ENCODE results near the gene WDR86.

The WDR86 gene

GRCh38 chr7:151440799-151441445, 31.1 kb upstream of the WDR86 start:
- DNase-seq (ENCODE audit: low read depth in 2 of 3, low spot score in 2 of 3) = no peak

DNA sequence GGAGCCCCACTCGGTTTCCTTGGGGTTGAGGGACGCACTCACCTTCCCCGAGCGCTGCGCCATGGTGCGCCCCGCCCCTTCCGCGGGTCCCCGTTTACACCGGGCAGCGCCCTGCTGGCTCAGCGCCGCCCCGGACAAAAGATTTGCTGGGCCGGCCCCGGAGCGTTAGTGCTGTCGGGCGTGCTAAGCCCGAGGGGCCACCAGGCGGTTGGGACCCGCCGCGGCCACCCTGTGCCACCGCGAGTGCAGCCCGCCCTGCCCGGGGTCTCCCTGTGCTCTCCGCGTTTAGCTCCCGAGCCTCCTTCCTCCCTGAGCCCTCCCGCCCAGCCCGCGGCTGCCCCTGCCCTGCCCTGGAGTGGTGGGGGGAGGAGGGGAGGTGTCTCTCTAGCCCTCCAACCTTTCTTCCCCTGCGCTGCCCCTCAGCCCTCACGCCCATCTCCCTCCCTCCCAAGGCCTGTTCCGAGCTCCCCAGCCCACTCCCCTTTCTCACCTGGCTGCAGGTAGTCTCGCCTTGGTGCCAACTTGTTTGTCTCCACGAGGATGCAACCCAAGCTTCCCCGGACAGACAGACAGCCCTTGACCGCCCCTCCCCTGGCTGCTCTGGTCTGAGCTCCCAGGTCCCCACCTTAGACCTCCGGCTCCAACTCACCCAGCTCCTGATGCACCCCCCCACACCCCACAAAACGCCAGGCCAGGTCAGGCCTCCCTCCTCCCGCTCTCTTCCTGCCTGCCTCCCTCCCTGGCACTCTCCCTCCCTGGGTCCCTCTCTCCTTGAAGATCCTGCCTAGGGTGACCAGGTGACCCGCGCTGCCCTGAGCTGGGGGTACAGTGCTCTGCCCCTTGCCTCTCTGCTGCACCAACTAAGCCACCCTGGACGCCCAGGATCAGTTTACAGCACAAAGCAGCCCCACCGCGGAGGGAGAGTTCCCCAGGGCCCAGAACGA, 30.3 kb upstream of the WDR86 start, which contains the start of gene CRYGN:
CRYGN (minus strand) TSS at position 287 of the 944 bp plus-strand sequence; CDS start at position 63, 224 bp downstream.
- DNase-seq (ENCODE audit: low read depth in 2 of 3, low spot score in 2 of 3) = no peak

- no peak for DNase-seq (ENCODE audit: low read depth in 2 of 3, low spot score in 2 of 3)
Measured at GRCh38 chr7:151438864-151439601, 29.2 kb upstream of the WDR86 start.

DNA sequence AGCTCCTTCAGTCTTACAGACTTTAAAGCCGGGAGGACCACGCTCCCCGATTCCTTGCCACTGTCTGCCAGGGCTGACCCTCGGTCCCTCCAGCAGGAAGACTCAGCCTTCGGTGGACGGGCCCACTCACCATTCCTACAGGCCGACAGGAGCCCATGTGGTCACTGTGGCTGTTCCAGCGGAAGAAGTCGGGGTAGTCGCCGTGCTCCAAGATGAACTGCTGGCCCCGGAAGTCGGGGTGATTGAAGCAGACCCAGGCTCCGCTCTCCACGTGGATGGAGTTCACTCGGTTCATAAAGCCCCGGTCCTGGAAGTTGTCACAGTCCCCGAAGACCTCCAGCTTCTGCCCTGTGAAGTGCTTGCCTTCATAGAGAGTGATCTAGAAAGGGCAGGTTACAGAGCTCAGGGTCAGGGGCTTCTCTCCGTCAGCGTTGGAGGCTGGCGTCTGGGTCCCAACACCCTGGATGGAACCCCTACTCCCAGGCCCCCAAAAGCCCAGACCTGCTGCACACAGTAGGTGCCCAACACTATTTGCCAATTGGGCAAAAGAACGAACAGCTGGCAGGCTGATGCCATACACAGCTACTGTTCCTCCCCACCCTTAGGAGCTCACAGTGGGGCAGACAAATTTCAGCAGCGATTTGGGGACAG, 28.2 kb upstream of the WDR86 start:
- no peak for DNase-seq (ENCODE audit: low read depth in 2 of 3, low spot score in 2 of 3)

- DNase-seq (ENCODE audit: low read depth in 2 of 3, low spot score in 2 of 3) = no peak
Measured at GRCh38 chr7:151437159-151437553, 27.3 kb upstream of the WDR86 start.

DNA sequence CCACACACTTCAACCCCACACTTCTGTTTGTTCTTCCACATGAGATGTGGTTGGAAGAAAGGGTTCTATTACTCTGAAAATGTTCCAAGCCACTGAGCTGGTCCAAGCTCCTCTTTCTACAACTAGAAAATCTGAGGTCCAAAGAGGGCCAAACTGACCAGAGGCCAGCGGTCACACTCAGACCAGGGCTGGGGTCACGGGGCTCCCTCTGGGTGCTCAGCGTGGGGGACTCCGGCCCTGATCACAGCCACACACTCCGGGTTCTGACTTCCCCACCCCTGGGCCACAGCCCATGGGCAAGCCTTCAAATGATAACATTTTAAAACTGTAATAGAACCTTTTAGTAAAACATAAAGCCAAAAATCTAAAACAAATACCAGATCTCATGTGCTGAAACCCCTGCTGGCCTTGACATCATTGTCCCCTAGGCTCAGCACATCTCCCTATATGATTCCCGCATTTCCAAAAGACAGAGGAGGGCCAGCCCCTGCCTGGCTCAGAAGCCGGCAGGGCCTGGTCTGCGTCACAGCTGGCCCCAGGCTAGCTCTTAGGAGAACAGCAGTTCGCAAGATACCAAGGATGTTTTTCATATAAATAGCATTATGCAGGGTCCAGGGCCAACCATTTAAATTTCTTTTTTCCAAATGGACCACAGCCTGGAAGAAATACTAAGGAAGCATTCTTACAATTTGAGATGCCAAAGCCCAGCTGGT, 26.8 kb upstream of the WDR86 start:
- DNase-seq (ENCODE audit: low read depth in 2 of 3, low spot score in 2 of 3) = no peak

DNA sequence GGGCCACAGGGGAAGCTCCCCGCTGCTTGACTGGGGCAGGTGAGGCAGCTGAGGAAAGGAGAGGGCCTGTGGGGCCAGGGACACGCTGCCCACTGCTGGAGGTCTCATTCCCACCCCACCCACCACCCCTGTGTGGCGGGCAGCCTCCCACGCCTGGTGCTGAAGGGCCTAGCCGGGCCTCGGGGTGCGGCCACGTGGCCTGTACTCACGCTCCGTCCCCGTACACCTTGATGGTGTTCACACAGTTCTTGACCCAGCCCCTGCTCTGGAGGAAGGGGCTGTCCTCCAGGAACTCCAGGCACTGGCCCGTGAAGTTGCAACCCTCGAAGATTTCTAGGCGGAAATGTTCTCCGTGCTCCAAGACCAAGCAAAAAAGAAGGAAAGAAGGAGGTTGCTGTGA, 26.1 kb upstream of the WDR86 start:
- DNase-seq (ENCODE audit: low read depth in 2 of 3, low spot score in 2 of 3) = no peak

DNA sequence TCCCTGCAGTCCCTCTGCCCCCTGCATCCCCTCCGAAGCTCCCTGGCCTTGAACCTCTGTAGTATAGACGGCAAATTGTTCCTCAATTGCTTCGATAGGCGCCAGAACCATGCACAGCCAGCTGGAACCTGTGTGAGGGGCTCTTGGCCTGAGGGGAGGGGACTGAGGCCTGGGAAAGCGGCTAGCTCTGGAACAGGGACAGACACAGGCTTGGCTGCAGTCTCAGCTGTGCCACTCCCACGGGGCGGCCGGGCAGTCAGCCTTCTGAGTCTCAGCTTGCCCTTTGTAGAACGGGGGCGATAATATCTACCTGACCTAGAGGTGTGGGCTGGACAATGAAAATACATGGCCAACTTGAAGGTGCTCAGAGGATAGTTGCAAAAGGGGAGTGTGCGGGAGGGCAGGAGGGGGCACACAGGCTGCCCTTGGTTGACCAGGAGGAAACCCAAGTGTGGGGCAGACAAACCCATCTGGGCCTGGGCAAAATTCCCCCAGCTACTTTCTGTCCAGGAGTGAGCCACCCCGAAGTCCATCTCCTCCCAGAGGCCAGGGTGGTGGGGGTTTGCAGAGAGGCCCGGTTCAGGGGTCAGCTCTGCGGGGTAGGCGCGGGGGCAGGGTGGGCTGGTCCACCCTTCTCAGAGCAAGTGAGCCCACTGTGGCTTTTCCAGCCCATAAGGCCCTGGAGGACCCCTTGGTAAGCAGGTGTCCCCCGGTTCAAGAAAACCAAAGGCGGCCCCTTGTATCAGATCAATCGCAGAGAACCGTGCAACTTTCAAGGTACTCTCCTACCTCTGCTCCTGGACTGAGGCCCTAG, 25.5 kb upstream of the WDR86 start:
- DNase-seq (ENCODE audit: low read depth in 2 of 3, low spot score in 2 of 3) = no peak

DNA sequence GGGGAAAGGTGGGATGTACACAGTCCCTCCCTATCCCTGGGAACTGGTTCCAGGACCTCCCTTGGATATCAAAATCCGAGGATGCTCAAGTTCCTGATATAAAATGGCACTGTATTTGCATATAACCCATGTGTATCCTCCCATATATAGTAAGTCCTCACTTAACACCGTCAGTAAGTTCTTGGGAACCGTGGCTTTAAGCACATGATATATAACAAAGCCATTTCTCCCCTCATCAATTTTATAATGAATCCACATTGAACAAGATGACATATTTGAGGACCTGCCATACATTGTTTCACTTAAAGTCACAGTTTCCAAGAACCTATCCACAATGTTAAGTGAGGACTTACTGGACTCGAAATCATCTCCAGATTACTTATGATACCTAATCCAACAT, 24.7 kb upstream of the WDR86 start:
- no peak for DNase-seq (ENCODE audit: low read depth in 2 of 3, low spot score in 2 of 3)

DNA sequence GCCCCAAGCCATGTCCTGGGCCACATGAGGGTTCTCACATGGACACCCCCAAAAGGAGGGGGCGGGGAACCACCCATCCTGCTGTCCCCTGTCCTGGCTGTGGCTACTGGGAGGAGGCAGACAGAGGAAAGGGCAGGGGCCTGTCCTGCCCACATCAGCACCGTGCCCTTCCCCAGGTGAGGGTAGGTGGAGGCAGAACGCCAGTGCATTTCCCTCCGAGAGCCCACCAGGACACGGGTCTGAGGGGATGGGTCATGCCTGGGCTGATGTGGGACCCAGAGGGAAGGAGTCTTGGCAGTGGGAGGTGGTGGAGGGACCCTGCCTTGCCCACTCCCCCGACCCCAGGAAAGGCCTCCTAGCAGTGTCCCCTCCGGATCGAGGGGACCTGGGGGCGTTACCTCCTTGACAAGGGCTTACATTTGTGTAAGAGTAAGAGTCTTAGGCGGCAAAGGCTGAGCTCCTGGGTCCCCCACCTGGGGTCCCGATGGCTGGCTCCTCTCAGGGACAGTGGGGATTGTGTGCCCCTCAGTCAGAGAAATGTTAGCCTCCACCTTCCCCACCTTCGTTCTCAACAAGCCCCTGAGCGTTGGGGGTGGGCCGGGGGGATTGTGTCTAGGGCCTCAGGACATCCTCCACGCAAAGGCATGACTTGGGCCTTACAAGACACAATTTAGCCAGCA, 24.0 kb upstream of the WDR86 start:
- no peak for DNase-seq (ENCODE audit: low read depth in 2 of 3, low spot score in 2 of 3)

GRCh38 chr7:151432658-151433521, 23.1 kb upstream of the WDR86 start:
- peak in 2 of 3 experiments; percentile 27 to 36 for DNase-seq (ENCODE audit: low read depth in 2 of 3, low spot score in 2 of 3)

DNA sequence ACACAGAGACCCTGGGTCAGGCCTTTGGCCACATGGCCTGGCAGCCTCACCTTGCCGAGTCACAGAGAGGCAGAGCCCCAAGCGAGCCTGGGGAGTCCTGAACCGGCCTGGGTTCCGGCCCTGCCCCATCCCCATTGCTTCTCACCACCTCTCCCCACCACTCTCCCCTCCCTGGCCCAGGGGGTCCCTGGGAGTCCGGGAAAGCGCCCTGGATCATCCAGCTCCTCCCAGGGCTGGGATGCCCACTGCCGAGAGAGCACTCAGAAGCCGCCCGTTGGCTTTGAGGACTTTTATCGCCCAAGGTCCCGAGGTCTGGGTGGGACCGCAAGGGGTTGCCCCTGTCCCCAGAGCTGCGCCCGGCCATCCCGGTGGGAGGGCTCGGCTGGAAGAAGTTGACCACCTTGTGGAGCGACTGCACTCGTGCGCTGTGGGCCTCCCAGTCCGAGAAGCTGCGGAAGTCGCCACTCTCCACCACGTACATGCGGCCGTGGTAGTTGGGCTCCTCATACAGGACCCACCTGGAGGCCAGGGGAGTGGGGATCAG, 22.0 kb upstream of the WDR86 start:
- no peak for DNase-seq (ENCODE audit: low read depth in 2 of 3, low spot score in 2 of 3)

DNA sequence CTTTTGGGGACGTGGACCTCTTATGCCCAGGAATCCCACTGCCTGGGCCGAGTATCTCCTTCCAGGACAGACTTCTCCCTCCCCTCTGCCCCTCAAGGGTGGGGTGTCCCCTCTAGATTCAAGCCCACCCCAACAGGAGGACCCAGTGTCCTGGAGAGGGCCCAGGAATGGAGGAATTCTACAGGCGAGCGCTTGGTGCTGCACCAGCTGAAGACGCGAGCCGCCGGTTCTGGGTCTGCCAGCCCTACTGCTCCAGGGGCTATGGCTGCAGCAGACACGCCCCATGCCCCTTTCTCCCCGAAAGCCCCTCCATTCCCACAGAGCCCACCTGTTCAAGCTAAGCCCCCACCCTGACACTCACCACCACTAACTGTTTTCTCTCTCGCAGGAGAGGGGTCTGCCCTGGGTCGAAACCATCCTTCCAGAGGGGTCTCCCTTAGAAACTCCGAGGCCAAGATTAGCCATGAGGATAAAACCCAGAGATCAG, 21.5 kb upstream of the WDR86 start:
- DNase-seq (ENCODE audit: low read depth in 2 of 3, low spot score in 2 of 3) = no peak

GRCh38 chr7:151430391-151431205, 20.8 kb upstream of the WDR86 start:
- no peak for DNase-seq (ENCODE audit: low read depth in 2 of 3, low spot score in 2 of 3)

- DNase-seq (ENCODE audit: low read depth in 2 of 3, low spot score in 2 of 3) = no peak
Measured at GRCh38 chr7:151429560-151430331, 19.9 kb upstream of the WDR86 start.

DNA sequence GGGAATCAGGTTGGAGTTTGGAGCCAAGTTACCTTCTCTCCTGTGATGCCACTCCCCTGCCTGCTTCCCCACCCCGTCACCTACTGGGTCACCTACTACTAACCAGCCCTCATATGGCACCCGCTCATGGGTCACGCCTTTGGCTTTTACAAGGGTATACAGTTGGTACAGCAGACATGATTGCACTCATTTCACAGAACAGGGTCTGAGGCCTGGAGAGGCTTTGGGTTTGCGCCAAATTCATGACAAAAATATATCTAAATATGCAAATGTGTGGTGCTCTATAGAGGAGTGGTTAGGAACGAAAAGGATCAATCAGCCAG, 19.4 kb upstream of the WDR86 start:
- no peak for DNase-seq (ENCODE audit: low read depth in 2 of 3, low spot score in 2 of 3)

Measured in activated CD8-positive, alpha-beta memory T cell treated with anti-CD3 and anti-CD28 coated beads for 48 hours (primary cell).